ENCODE data around the gene NDNF. TPM values are rescaled to one million over a fixed set of nuclear protein-coding genes. Genes with fewer than 3 reads are reported as not detected.

Gene NDNF
- total RNA-seq, 6 experiments from 2014 or later: 0.12 to 0.14 TPM; not detected in 4

- no peaks in the 10 kb centered on the region for H3K36me3 Mint-ChIP-seq (ENCODE audit: low read depth)
- TF ChIP-seq CTCF (IDR thresholded peaks at IDR 0.05): no peak
- no peaks in the 10 kb centered on the region for H3K4me1 Mint-ChIP-seq (ENCODE audit: low read depth)
- no peak for DNase-seq
- no peaks in the 10 kb centered on the region for H3K9me3 Mint-ChIP-seq
- H3K27ac Mint-ChIP-seq: no peak overlapping the region
- no peak overlapping the region for H3K4me3 Mint-ChIP-seq
- H3K27me3 Mint-ChIP-seq (ENCODE audit: insufficient read depth): peaks cover 8% of the 10 kb centered on the region
Observed at GRCh38 chr4:121079376-121079775, 7.0 kb upstream of the NDNF start.

GRCh38 chr4:121077496-121077895 is 5.2 kb upstream of the NDNF start:
- Mint-ChIP-seq H3K9me3 (no peaks in the 10 kb centered on the region), H3K27me3 (ENCODE audit: insufficient read depth) (peaks cover 21% of the 10 kb centered on the region), H3K4me1 (ENCODE audit: low read depth) (peaks cover 7% of the 10 kb centered on the region), H3K27ac (no peak overlapping the region), H3K4me3 (no peak overlapping the region), H3K36me3 (ENCODE audit: low read depth) (no peaks in the 10 kb centered on the region)
- DNase-seq: no peak
- TF ChIP-seq CTCF (IDR thresholded peaks at IDR 0.05): no peak

- H3K4me3 Mint-ChIP-seq: no peak overlapping the region
- H3K27ac Mint-ChIP-seq: no peak overlapping the region
- no peak for TF ChIP-seq CTCF (IDR thresholded peaks at IDR 0.05)
- H3K4me1 Mint-ChIP-seq (ENCODE audit: low read depth): peaks cover 12% of the 10 kb centered on the region
- peaks cover 28% of the 10 kb centered on the region for H3K27me3 Mint-ChIP-seq (ENCODE audit: insufficient read depth)
- no peaks in the 10 kb centered on the region for H3K36me3 Mint-ChIP-seq (ENCODE audit: low read depth)
- no peaks in the 10 kb centered on the region for H3K9me3 Mint-ChIP-seq
- no peak for DNase-seq
Observed at GRCh38 chr4:121076416-121076815, 4.1 kb upstream of the NDNF start.

- no peak for DNase-seq
- no peak overlapping the region for H3K27ac Mint-ChIP-seq
- H3K9me3 Mint-ChIP-seq: no peaks in the 10 kb centered on the region
- H3K27me3 Mint-ChIP-seq (ENCODE audit: insufficient read depth): peaks cover 43% of the 10 kb centered on the region
- no peaks in the 10 kb centered on the region for H3K36me3 Mint-ChIP-seq (ENCODE audit: low read depth)
- peaks cover 27% of the 10 kb centered on the region for H3K4me1 Mint-ChIP-seq (ENCODE audit: low read depth)
- no peak overlapping the region for H3K4me3 Mint-ChIP-seq
- TF ChIP-seq CTCF (IDR thresholded peaks at IDR 0.05): no peak
Observed at GRCh38 chr4:121073672-121074381, 1.5 kb upstream of the NDNF start.

- H3K4me1 Mint-ChIP-seq (ENCODE audit: low read depth): peaks cover 27% of the 10 kb centered on the region
- no peak overlapping the region for H3K27ac Mint-ChIP-seq
- no peaks in the 10 kb centered on the region for H3K36me3 Mint-ChIP-seq (ENCODE audit: low read depth)
- peak overlapping the region; percentile 81 for H3K4me3 Mint-ChIP-seq
- DNase-seq: no peak
- peaks cover 43% of the 10 kb centered on the region for H3K27me3 Mint-ChIP-seq (ENCODE audit: insufficient read depth)
- H3K9me3 Mint-ChIP-seq: no peaks in the 10 kb centered on the region
- TF ChIP-seq CTCF (IDR thresholded peaks at IDR 0.05): no peak
Observed at GRCh38 chr4:121073004-121073435, 685 bp upstream of the NDNF start.
